Activated CD4-positive, alpha-beta T cell treated with anti-CD3 and anti-CD28 coated beads, Interleukin-10, Interleukin-2, amounts not matched to agents 100 ng/mL and 50 ng/mL, durations not matched to agents 16 hours and 8 hours (primary cell): ENCODE measurements around the gene CNTNAP4.

Experiments
- DNase-seq: peaks from one replicate; pipeline ENCODE4 v3.0.0-alpha.2; 2020

CNTNAP4 gene

GRCh38 chr16:76309639-76310335, 32.6 kb downstream of the CNTNAP4 start:
- DNase-seq = no peak

GRCh38 chr16:76311260-76311659, 34.1 kb downstream of the CNTNAP4 start:
- DNase-seq = no peak

- DNase-seq = no peak
Observed at GRCh38 chr16:76318565-76318964, 41.4 kb downstream of the CNTNAP4 start.

- DNase-seq = no peak
Observed at GRCh38 chr16:76329106-76329505, 51.9 kb downstream of the CNTNAP4 start.

- DNase-seq = no peak
Observed at GRCh38 chr16:76335180-76335974, 58.2 kb downstream of the CNTNAP4 start.

- DNase-seq = no peak
Observed at GRCh38 chr16:76336112-76336511, 58.9 kb downstream of the CNTNAP4 start.

- no peak for DNase-seq
Observed at GRCh38 chr16:76338472-76338871, 61.3 kb downstream of the CNTNAP4 start.

GRCh38 chr16:76343769-76344168, 66.6 kb downstream of the CNTNAP4 start:
- DNase-seq = no peak

- DNase-seq = no peak
Observed at GRCh38 chr16:76345163-76345661, 68.0 kb downstream of the CNTNAP4 start.

- no peak for DNase-seq
Observed at GRCh38 chr16:76346210-76346609, 69.0 kb downstream of the CNTNAP4 start.

GRCh38 chr16:76351441-76351840, 74.2 kb downstream of the CNTNAP4 start:
- DNase-seq = no peak

- DNase-seq = no peak
Observed at GRCh38 chr16:76360404-76360803, 83.2 kb downstream of the CNTNAP4 start.

- DNase-seq = no peak
Observed at GRCh38 chr16:76370344-76370743, 93.1 kb downstream of the CNTNAP4 start.

- DNase-seq = no peak
Observed at GRCh38 chr16:76371441-76371840, 94.2 kb downstream of the CNTNAP4 start.

GRCh38 chr16:76373998-76374397, 96.8 kb downstream of the CNTNAP4 start:
- DNase-seq = no peak

GRCh38 chr16:76376988-76377387, 99.8 kb downstream of the CNTNAP4 start:
- no peak for DNase-seq

GRCh38 chr16:76378020-76378419, 100.8 kb downstream of the CNTNAP4 start:
- no peak for DNase-seq

GRCh38 chr16:76381096-76381495, 103.9 kb downstream of the CNTNAP4 start:
- no peak for DNase-seq

- no peak for DNase-seq
Observed at GRCh38 chr16:76385601-76386230, 108.5 kb downstream of the CNTNAP4 start.

- no peak for DNase-seq
Observed at GRCh38 chr16:76386784-76387183, 109.6 kb downstream of the CNTNAP4 start.

GRCh38 chr16:76387994-76388393, 110.8 kb downstream of the CNTNAP4 start:
- no peak for DNase-seq

- no peak for DNase-seq
Observed at GRCh38 chr16:76389126-76389525, 111.9 kb downstream of the CNTNAP4 start.

- DNase-seq = no peak
Observed at GRCh38 chr16:76390476-76390875, 113.3 kb downstream of the CNTNAP4 start.

GRCh38 chr16:76396977-76397376, 119.8 kb downstream of the CNTNAP4 start:
- no peak for DNase-seq
